K562 (cell line): ENCODE results near the gene PPWD1. TPM values are rescaled to one million over a fixed set of nuclear protein-coding genes. Genes with fewer than 3 reads are reported as not detected.

Experiments
- CBFB ChIP-seq: sonication (generic); formaldehyde crosslinking; IDR thresholded peaks from 2 replicates; pipeline ENCODE4 v1.4.0; 2020; ENCODE audit warnings: mild to moderate bottlenecking, missing genetic modification reagents
- CTBP1 ChIP-seq: fragments of 450-650 bp; IDR thresholded peaks from 2 replicates; pipeline ENCODE4 v1.6.1; 2016; ENCODE audit warnings: borderline replicate concordance
- HEY1 ChIP-seq: fragments of 250-450 bp; sonication (Bioruptor Pico); IDR thresholded peaks from 2 replicates; pipeline ENCODE4 v1.5.0; 2020; ENCODE audit warnings: mild to moderate bottlenecking, moderate library complexity, borderline replicate concordance
- HNRNPUL1 ChIP-seq: fragments of 200-400 bp; formaldehyde crosslinking; IDR thresholded peaks from 2 replicates; pipeline ENCODE4 v1.6.1; 2017; ENCODE audit warnings: low read length
- KAT2B ChIP-seq: IDR thresholded peaks from one replicate; pipeline ENCODE4 v1.6.1; 2012; ENCODE audit warnings: low read depth, mild to moderate bottlenecking, control low read depth, inconsistent platforms, low read length, moderate library complexity
- MEIS2 ChIP-seq: fragments of 450-650 bp; IDR thresholded peaks from 2 replicates; pipeline ENCODE4 v1.6.1; 2014; ENCODE audit warnings: mild to moderate bottlenecking; ENCODE audit not compliant: partially characterized antibody
- PCBP1 ChIP-seq: fragments of 200-400 bp; formaldehyde crosslinking; IDR thresholded peaks from 2 replicates; pipeline ENCODE4 v1.6.1; 2018; ENCODE audit warnings: mild to moderate bottlenecking, low read depth, low read length; ENCODE audit not compliant: poor library complexity, severe bottlenecking
- POU5F1 ChIP-seq: fragments of 150-350 bp; IDR thresholded peaks from 2 replicates; pipeline ENCODE4 v1.6.1; 2014; ENCODE audit warnings: borderline replicate concordance, low read length, low read depth, mild to moderate bottlenecking; ENCODE audit not compliant: partially characterized antibody
- PURB ChIP-seq: sonication (generic); formaldehyde crosslinking; IDR thresholded peaks from 2 replicates; pipeline ENCODE4 v1.9.0; 2021; ENCODE audit warnings: low read depth, mild to moderate bottlenecking, missing genetic modification reagents
- SP2 ChIP-seq: IDR thresholded peaks from 2 replicates; pipeline ENCODE4 v1.6.1; 2011; ENCODE audit warnings: mild to moderate bottlenecking, low read depth, low read length, moderate library complexity; ENCODE audit not compliant: poor library complexity, severe bottlenecking; ENCODE audit errors: extremely low read depth
- SRF ChIP-seq, 2 experiments: fragments of 250-450, 450-650 bp in 1 of 2; sonication (Bioruptor Pico) in 1 of 2; sonication (generic) in 1 of 2; formaldehyde crosslinking; IDR thresholded peaks; 2 replicates each; pipeline versions ENCODE4 v1.5.0 to v1.5.1; 2020 to 2022; ENCODE audit warnings: mild to moderate bottlenecking in 1 of 2, missing genetic modification reagents in 1 of 2
- SRSF7 ChIP-seq: fragments of 200-400 bp; formaldehyde crosslinking; optimal IDR thresholded peaks from 2 replicates; pipeline ENCODE3; 2017; ENCODE audit warnings: mild to moderate bottlenecking, low read depth, low read length
- ZNF197 ChIP-seq: fragments of 200-800 bp; sonication (Bioruptor generic); IDR thresholded peaks from 2 replicates; pipeline ENCODE4 v1.6.1; 2016; ENCODE audit warnings: low read depth, missing genetic modification characterization, missing compliant biosample characterization
- ZNF764 ChIP-seq: fragments of 250-450 bp; sonication (Bioruptor Pico); IDR thresholded peaks from 2 replicates; pipeline ENCODE4 v1.4.0; 2020; ENCODE audit warnings: low read depth, mild to moderate bottlenecking, moderate library complexity
- polyA plus RNA-seq, 8 experiments: library from polyadenylated mRNA; depleted of rRNA in 4 of 8; stranded (reverse) in 5 of 8; unstranded in 3 of 8; fragments of >200 nt; fragmentation: Nextera tagmentation in 2 of 8; fragmentation: Illumina TruSeq in 1 of 8; extraction: Ambion mirVana in 2 of 8; extraction: Trizol in 1 of 8; gene quantifications; 2 replicates each; pipeline versions ENCODE4 v1.2.1 to v1.2.3, GENCODE V29; 2011 to 2014; ENCODE audit warnings: inconsistent platforms in 1 of 8, missing spikeins in 1 of 8
- total RNA-seq, 7 experiments: library from RNA; depleted of rRNA in 6 of 7; stranded (reverse); fragments of >200 nt in 6 of 7; fragmentation: Illumina TruSeq in 2 of 7; extraction: Trizol in 2 of 7; gene quantifications; 2 replicates each; pipeline versions ENCODE4 v1.2.1 to v1.2.3, GENCODE V29; 2011 to 2021; ENCODE audit warnings: low replicate concordance in 1 of 7
- TF ChIP-seq, protein P1 (sequence below): sonication (generic); formaldehyde crosslinking; IDR thresholded peaks from 2 replicates; pipeline ENCODE4 v1.5.0; 2020; ENCODE audit warnings: missing genetic modification reagents
- TF ChIP-seq, protein P2 (sequence below): fragments of 150-350 bp; IDR thresholded peaks from 2 replicates; pipeline ENCODE4 v1.6.1; 2014; ENCODE audit warnings: low read depth, mild to moderate bottlenecking, low read length, borderline replicate concordance
- TF ChIP-seq, protein P3 (sequence below): fragments of 200-800 bp; sonication (Bioruptor generic); IDR thresholded peaks from 2 replicates; pipeline ENCODE4 v1.6.1; 2016; ENCODE audit warnings: missing genetic modification characterization, missing compliant biosample characterization

Gene PPWD1
- total and polyA plus RNA-seq, 9 of the 15 experiments (the other 6 are each of a cell fraction or from before 2014, with no cell fraction given) = 24.1 to 89.2 (median 51.4) TPM

DNA sequence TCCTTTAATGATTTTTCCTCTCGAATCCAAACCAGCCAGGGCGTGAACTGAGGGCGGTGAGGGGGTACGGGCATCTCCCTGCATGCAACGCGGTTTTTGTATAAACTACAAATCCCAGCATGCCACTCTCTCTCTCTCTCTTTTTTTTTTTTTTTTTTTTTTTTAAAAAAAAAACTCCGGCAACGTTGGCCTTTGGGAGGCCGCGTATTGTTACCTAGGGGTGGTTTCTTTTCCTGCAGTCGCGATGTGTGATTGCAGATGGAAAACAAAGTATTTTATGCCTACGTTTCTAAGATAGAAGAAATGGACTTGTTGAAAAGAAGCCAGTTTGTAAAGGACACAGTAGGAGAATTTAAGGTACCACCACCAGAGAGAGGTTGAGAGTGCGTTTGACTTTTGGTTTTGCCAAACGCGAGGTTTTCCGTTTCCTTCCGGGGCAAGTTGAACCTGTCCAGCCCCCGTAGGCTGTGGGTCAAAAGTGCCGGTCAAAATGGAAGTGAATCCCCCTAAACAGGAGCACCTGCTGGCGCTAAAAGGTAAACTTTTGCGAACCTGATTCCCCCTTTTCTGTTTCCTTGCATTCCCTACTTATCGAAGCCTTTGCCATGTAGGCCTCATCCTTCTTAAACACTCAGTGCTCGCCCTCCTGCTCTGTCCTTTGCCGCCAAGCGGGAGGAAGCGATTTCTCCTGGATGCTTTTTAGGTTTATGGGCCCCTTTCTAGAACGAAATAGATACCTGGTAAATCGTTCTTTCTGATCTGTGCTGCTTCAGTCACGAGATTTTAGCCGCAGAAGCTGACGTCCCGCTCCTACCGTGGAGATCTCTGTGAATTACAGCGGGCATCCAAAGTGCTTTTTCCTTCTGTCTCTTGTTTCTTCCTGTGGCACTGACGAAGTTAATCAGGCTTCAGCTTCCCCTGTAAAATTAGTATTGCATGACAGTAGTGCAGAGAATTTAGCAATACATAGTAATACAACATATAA, 61.8 kb downstream of the PPWD1 start, which contains the start of the genes SHLD3 and TRAPPC13 (continued):
- TF ChIP-seq, protein P1, sequence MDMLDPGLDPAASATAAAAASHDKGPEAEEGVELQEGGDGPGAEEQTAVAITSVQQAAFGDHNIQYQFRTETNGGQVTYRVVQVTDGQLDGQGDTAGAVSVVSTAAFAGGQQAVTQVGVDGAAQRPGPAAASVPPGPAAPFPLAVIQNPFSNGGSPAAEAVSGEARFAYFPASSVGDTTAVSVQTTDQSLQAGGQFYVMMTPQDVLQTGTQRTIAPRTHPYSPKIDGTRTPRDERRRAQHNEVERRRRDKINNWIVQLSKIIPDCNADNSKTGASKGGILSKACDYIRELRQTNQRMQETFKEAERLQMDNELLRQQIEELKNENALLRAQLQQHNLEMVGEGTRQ (CRISPR knock-in tag) = no peak
- no peak for TF ChIP-seq MEIS2
- TF ChIP-seq ZNF197 (CRISPR knock-in tag) = peak; percentile 90
- TF ChIP-seq POU5F1 = peak; percentile 61
- no peak for TF ChIP-seq SP2
- TF ChIP-seq CBFB = no peak
- no peak for TF ChIP-seq HEY1 (CRISPR knock-in tag)
- TF ChIP-seq HNRNPUL1 = no peak
- no peak for TF ChIP-seq CTBP1
- TF ChIP-seq, protein P2, sequence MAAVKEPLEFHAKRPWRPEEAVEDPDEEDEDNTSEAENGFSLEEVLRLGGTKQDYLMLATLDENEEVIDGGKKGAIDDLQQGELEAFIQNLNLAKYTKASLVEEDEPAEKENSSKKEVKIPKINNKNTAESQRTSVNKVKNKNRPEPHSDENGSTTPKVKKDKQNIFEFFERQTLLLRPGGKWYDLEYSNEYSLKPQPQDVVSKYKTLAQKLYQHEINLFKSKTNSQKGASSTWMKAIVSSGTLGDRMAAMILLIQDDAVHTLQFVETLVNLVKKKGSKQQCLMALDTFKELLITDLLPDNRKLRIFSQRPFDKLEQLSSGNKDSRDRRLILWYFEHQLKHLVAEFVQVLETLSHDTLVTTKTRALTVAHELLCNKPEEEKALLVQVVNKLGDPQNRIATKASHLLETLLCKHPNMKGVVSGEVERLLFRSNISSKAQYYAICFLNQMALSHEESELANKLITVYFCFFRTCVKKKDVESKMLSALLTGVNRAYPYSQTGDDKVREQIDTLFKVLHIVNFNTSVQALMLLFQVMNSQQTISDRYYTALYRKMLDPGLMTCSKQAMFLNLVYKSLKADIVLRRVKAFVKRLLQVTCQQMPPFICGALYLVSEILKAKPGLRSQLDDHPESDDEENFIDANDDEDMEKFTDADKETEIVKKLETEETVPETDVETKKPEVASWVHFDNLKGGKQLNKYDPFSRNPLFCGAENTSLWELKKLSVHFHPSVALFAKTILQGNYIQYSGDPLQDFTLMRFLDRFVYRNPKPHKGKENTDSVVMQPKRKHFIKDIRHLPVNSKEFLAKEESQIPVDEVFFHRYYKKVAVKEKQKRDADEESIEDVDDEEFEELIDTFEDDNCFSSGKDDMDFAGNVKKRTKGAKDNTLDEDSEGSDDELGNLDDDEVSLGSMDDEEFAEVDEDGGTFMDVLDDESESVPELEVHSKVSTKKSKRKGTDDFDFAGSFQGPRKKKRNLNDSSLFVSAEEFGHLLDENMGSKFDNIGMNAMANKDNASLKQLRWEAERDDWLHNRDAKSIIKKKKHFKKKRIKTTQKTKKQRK = no peak
- TF ChIP-seq KAT2B = no peak
- no peak for TF ChIP-seq PCBP1
- TF ChIP-seq SRSF7 = no peak
- TF ChIP-seq PURB (CRISPR knock-in tag) = no peak
- TF ChIP-seq SRF (CRISPR knock-in tag; IDR thresholded peaks at IDR 0.05) = no peak; a peak in 1 of 4 replicates
- TF ChIP-seq, protein P3, sequence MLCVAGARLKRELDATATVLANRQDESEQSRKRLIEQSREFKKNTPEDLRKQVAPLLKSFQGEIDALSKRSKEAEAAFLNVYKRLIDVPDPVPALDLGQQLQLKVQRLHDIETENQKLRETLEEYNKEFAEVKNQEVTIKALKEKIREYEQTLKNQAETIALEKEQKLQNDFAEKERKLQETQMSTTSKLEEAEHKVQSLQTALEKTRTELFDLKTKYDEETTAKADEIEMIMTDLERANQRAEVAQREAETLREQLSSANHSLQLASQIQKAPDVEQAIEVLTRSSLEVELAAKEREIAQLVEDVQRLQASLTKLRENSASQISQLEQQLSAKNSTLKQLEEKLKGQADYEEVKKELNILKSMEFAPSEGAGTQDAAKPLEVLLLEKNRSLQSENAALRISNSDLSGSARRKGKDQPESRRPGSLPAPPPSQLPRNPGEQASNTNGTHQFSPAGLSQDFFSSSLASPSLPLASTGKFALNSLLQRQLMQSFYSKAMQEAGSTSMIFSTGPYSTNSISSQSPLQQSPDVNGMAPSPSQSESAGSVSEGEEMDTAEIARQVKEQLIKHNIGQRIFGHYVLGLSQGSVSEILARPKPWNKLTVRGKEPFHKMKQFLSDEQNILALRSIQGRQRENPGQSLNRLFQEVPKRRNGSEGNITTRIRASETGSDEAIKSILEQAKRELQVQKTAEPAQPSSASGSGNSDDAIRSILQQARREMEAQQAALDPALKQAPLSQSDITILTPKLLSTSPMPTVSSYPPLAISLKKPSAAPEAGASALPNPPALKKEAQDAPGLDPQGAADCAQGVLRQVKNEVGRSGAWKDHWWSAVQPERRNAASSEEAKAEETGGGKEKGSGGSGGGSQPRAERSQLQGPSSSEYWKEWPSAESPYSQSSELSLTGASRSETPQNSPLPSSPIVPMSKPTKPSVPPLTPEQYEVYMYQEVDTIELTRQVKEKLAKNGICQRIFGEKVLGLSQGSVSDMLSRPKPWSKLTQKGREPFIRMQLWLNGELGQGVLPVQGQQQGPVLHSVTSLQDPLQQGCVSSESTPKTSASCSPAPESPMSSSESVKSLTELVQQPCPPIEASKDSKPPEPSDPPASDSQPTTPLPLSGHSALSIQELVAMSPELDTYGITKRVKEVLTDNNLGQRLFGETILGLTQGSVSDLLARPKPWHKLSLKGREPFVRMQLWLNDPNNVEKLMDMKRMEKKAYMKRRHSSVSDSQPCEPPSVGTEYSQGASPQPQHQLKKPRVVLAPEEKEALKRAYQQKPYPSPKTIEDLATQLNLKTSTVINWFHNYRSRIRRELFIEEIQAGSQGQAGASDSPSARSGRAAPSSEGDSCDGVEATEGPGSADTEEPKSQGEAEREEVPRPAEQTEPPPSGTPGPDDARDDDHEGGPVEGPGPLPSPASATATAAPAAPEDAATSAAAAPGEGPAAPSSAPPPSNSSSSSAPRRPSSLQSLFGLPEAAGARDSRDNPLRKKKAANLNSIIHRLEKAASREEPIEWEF (CRISPR knock-in tag) = no peak
- TF ChIP-seq ZNF764 (CRISPR knock-in tag) = no peak
